GM12864 (cell line): Measurements from ENCODE around the gene SIRT4.

Experiments
- DNase-seq: peaks from one replicate; pipeline ENCODE4 v3.0.0-alpha.2; 2011; ENCODE audit warnings: low read depth
- H3K4me3 ChIP-seq: 2 replicates; pipeline ENCODE4 v1.5.1; 2011; ENCODE audit warnings: mild to moderate bottlenecking, low read depth, low read length, control low read depth
- CTCF ChIP-seq: IDR thresholded peaks from 2 replicates; pipeline ENCODE4 v1.5.1; 2011; ENCODE audit warnings: low read depth, mild to moderate bottlenecking, moderate library complexity, low read length, control low read depth, inconsistent platforms; ENCODE audit errors: missing control alignments

SIRT4 gene

GRCh38 chr12:120337730-120338129 lies 35.6 kb downstream of the SIRT4 start:
- H3K4me3 ChIP-seq = no peak overlapping the region
- no peak for TF ChIP-seq CTCF
- no peak for DNase-seq

- TF ChIP-seq CTCF = no peak
- no peak for DNase-seq
- no peak overlapping the region for H3K4me3 ChIP-seq
Measured at GRCh38 chr12:120339256-120339655, 37.1 kb downstream of the SIRT4 start.

DNA sequence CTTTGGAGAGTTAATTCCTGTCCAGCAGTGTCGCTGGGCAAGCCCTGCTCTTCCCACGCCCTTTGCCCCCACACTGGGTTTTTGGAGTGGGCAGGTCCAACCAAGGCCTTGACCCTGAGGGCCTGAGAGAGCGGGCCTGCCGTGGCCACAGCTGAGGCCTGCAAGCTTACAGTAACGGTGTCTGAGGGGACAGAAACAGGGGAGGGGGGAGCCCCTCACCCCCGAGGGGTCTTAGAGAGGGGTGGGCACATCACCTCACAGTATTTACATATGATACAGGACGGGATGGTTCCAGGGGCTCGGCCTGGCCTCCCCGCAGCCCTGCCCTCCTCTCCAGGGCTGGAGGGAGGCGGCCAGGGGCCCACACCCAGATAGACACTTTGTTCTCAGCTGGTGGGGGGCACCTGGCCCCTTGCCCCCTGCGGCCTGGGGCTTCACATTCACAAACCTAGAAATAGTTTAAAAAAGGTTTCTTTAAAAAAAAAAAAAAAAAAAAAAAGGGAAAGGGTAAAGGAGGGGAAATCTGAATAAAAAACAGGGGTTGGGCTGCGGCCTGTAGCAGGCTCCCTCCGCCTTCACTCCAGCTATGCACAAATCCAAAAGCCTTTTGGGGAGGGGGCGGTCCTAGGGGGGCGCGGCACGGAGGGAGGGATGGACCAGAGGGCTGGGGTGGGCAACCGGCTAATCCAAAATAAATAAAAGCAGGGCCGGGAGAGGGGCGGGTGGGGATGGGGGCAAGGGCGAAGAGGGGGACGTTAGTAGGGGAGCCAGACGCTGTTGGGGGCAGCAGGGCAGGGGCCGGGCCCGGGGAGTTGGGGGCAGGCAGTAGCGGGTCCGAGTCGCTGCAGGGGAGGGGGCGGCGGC lies 40.3 kb downstream of the SIRT4 start:
- DNase-seq = no peak
- TF ChIP-seq CTCF = no peak
- H3K4me3 ChIP-seq = no peak overlapping the region

DNA sequence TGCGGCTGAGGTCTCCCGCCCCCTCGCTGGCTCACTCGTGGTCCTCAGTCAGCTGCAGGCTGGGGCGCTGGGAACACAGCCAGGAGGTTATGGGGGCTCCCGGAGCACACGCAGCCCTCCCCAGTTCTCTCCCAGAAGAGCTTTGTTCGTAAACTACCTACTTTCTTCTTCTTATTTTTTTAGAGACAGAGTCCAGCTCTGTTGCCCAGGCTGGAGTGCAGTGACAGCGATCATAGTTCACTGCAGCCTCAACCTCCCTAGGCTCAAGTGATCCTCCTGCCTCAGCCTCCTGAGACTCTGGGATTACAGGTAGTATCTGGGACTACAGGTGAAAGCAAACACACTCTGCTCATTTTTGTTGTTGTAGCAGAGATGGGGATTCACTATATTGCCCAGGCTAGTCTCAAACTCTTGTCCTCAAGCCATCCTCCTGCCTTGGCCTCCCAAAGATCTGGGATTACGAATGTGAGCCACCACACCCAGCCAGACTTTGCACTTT lies 41.0 kb downstream of the SIRT4 start:
- TF ChIP-seq CTCF = no peak
- H3K4me3 ChIP-seq = no peak overlapping the region
- no peak for DNase-seq

GRCh38 chr12:120343692-120344091 lies 41.6 kb downstream of the SIRT4 start:
- DNase-seq = no peak
- TF ChIP-seq CTCF = no peak

DNA sequence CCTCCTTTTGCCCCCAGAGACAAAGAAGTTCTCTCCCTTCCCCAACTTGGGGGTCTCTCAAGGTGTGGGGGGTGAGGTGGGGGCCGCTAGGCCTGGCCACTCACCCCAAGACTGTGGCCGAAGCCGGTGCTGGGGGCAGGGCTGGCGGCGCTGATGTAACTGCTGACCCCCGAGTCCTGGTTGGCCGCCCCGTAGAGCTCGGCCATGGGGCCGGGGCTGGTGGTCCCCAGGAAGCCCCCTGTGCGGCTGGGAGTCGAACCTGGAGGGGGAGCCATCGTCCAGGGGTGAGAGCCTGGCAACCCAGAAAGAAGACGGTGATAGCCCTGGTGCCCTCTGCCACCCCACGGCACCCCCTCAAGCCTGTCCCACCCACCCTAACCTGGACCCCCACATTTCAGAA lies 43.9 kb downstream of the SIRT4 start:
- H3K4me3 ChIP-seq = no peak overlapping the region
- DNase-seq = no peak
- no peak for TF ChIP-seq CTCF

More at GRCh38 chr12:120343692-120344091, 41.6 kb downstream of the SIRT4 start:
- no peak overlapping the region for H3K4me3 ChIP-seq

DNA sequence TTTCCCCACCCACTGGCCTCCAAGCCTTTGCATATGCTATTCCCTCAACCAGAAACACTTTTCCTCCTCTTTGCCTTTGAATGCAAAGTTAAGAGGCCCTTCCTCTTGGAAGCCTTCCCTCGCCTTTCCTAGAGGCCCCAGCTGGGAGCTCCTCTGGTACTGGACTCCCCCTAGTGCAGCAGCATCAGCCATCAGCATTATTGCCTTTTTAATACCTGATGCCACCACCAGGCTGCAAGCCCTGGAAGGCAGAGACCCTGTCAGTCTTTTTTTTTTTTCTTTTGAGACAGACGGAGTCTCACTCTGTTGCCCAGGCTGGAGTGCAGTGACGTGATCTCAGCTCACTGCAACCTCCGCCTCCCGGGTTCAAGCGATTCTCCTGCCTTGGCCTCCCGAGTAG lies 44.6 kb downstream of the SIRT4 start:
- H3K4me3 ChIP-seq = no peak overlapping the region
- TF ChIP-seq CTCF = no peak
- no peak for DNase-seq
